GM12878 (cell line): Measurements from ENCODE around the gene RECQL.

Experiments
- CEBPB ChIP-seq, 2 experiments: fragments of 150-350 bp in 1 of 2; IDR thresholded peaks; 2 replicates each; pipeline ENCODE4 v1.6.1; 2012 to 2014; ENCODE audit warnings: low read depth in 2 of 2, low read length in 2 of 2, borderline replicate concordance in 1 of 2, inconsistent platforms in 1 of 2
- CTCF ChIP-seq, 3 experiments: IDR thresholded peaks in 2 of 3; conservative IDR thresholded peaks in 1 of 3; 2 replicates each; pipeline ENCODE4 v1.5.1; 2011; ENCODE audit warnings: low read depth in 3 of 3, low read length in 3 of 3, mild to moderate bottlenecking in 3 of 3, control low read depth in 2 of 3, moderate library complexity in 2 of 3, inconsistent platforms in 1 of 3, mixed read lengths in 1 of 3; ENCODE audit not compliant: control insufficient read depth in 2 of 3, insufficient read depth in 1 of 3; ENCODE audit errors: extremely low read depth in 1 of 3
- EZH2 ChIP-seq: IDR thresholded peaks from 2 replicates; pipeline ENCODE4 v1.6.1; 2012; ENCODE audit warnings: low read depth, mild to moderate bottlenecking, control low read depth, inconsistent platforms, low read length, borderline replicate concordance; ENCODE audit not compliant: control insufficient read depth
- IKZF1 ChIP-seq: fragments of 450-650 bp; conservative IDR thresholded peaks from 2 replicates; pipeline ENCODE4 v1.6.1; 2017; ENCODE audit warnings: antibody characterized with exemption, mild to moderate bottlenecking
- MEF2A ChIP-seq: IDR thresholded peaks from 2 replicates; pipeline ENCODE4 v1.6.1; 2011; ENCODE audit warnings: low read depth, mild to moderate bottlenecking, low read length, moderate library complexity; ENCODE audit not compliant: insufficient read depth
- PAX8 ChIP-seq: fragments of 450-650 bp; IDR thresholded peaks from 2 replicates; pipeline ENCODE4 v1.6.1; 2017; ENCODE audit warnings: mild to moderate bottlenecking, moderate library complexity
- POLR2A ChIP-seq: IDR thresholded peaks from 2 replicates; pipeline ENCODE4 v1.6.1; 2011; ENCODE audit warnings: low read depth, mild to moderate bottlenecking, low read length
- RAD21 ChIP-seq: IDR thresholded peaks from 2 replicates; pipeline ENCODE4 v1.6.1; 2011; ENCODE audit warnings: mild to moderate bottlenecking, low read depth, low read length, moderate library complexity; ENCODE audit not compliant: insufficient read depth
- SIX5 ChIP-seq: IDR thresholded peaks from 2 replicates; pipeline ENCODE4 v1.6.1; 2011; ENCODE audit warnings: mild to moderate bottlenecking, low read depth, low read length, moderate library complexity; ENCODE audit not compliant: severe bottlenecking
- SP1 ChIP-seq: IDR thresholded peaks from one replicate; pipeline ENCODE4 v1.6.1; 2011; ENCODE audit warnings: low read depth, low read length
- USF2 ChIP-seq: IDR thresholded peaks from 2 replicates; pipeline ENCODE4 v1.6.1; 2011; ENCODE audit warnings: low read depth, low read length, improper control_type of control experiment, borderline replicate concordance
- ZNF217 ChIP-seq: fragments of 450-650 bp; IDR thresholded peaks from 2 replicates; pipeline ENCODE4 v1.6.1; 2017; ENCODE audit warnings: antibody characterized with exemption, mild to moderate bottlenecking

- TF ChIP-seq CTCF (IDR thresholded peaks at IDR 0.05 in 2 of 3, conservative IDR thresholded peaks at IDR 0.05 in 1 of 3; ENCODE audit: control insufficient read depth in 2 of 3, extremely low read depth in 1 of 3, insufficient read depth in 1 of 3, low read depth in 3 of 3, low read length in 3 of 3), result no peak
- TF ChIP-seq MEF2A, result no peak
- no peak for TF ChIP-seq USF2
- no peak for TF ChIP-seq IKZF1
- no peak for TF ChIP-seq SIX5
- no peak for TF ChIP-seq PAX8
- no peak for TF ChIP-seq ZNF217
- TF ChIP-seq CEBPB (IDR thresholded peaks at IDR 0.05; ENCODE audit: borderline replicate concordance in 1 of 2, low read depth in 2 of 2, low read length in 2 of 2), result no peak
- no peak for TF ChIP-seq RAD21
- no peak for TF ChIP-seq EZH2
- no peak for TF ChIP-seq SP1
- TF ChIP-seq POLR2A, result no peak
These were observed 27.5 kb upstream of the RECQL start for GRCh38 chr12:21528953-21529352.
